GM19452 (cell line): ENCODE measurements around the gene ETV2.
A peak's percentile ranks its signal among the peaks of the same experiment; 100 is the strongest.
"Not testable (repeated sequence)": the region's sequence is repeated elsewhere in the genome, so short reads cannot be mapped to it uniquely, and the experiment has no call there.

ENCODE experiments used
- ATAC-seq: cut with Tn5 transposase; IDR thresholded peaks from one replicate; pipeline ENCODE4 v1.9.1; 2021; ENCODE audit not compliant: unreplicated experiment

The ETV2 gene

GRCh38 chr19:35641515-35642151 lies at the start of gene ETV2:
Gene ETV2, plus strand, starts transcription at chr19:35641745. Its CDS starts 716 bp downstream, at chr19:35642461.
- ATAC-seq = no peak

- ATAC-seq = no peak
Measured at GRCh38 chr19:35592226-35592625, 49.3 kb upstream of the ETV2 start.

GRCh38 chr19:35595026-35595425 lies 46.5 kb upstream of the ETV2 start:
- ATAC-seq = not testable (repeated sequence)

- ATAC-seq = no peak
Measured at GRCh38 chr19:35595928-35596327, 45.6 kb upstream of the ETV2 start.

- ATAC-seq = peak; percentile 78
Measured at GRCh38 chr19:35596366-35596999, 45.1 kb upstream of the ETV2 start.

GRCh38 chr19:35601971-35602370 lies 39.6 kb upstream of the ETV2 start:
- no peak for ATAC-seq

GRCh38 chr19:35604436-35604835 lies 37.1 kb upstream of the ETV2 start:
- ATAC-seq = not testable (repeated sequence)

- ATAC-seq = not testable (repeated sequence)
Measured at GRCh38 chr19:35607170-35607569, 34.4 kb upstream of the ETV2 start.

GRCh38 chr19:35607661-35608060 lies 33.9 kb upstream of the ETV2 start:
- ATAC-seq = no peak

- no peak for ATAC-seq
Measured at GRCh38 chr19:35608251-35608650, 33.3 kb upstream of the ETV2 start.

GRCh38 chr19:35609851-35610353 lies 31.6 kb upstream of the ETV2 start:
- ATAC-seq = no peak

GRCh38 chr19:35612224-35612558 lies 29.4 kb upstream of the ETV2 start:
- ATAC-seq = no peak

GRCh38 chr19:35612559-35613321 lies 28.8 kb upstream of the ETV2 start, which contains the start of gene HAUS5:
Gene HAUS5, plus strand, starts transcription at chr19:35612735. Its CDS starts 60 bp downstream, at chr19:35612795.
- ATAC-seq = peak; percentile 88

- no peak for ATAC-seq
Measured at GRCh38 chr19:35613574-35613973, 28.0 kb upstream of the ETV2 start.

GRCh38 chr19:35615036-35615435 lies 26.5 kb upstream of the ETV2 start:
- ATAC-seq = no peak

GRCh38 chr19:35618857-35619256 lies 22.7 kb upstream of the ETV2 start:
- no peak for ATAC-seq

GRCh38 chr19:35619290-35619923 lies 22.1 kb upstream of the ETV2 start:
- ATAC-seq = no peak

GRCh38 chr19:35620001-35620400 lies 21.5 kb upstream of the ETV2 start:
- no peak for ATAC-seq

- no peak for ATAC-seq
Measured at GRCh38 chr19:35621708-35622107, 19.8 kb upstream of the ETV2 start.

- no peak for ATAC-seq
Measured at GRCh38 chr19:35622750-35623149, 18.8 kb upstream of the ETV2 start.

GRCh38 chr19:35623327-35624010 lies 18.1 kb upstream of the ETV2 start:
- no peak for ATAC-seq
